B cell (primary cell): ENCODE measurements around the gene STUM.

Experiments used
- EZH2 ChIP-seq: IDR thresholded peaks from 2 replicates; pipeline ENCODE4 v1.6.1; 2012; ENCODE audit warnings: borderline replicate concordance, low read depth, mild to moderate bottlenecking, moderate library complexity, low read length; ENCODE audit not compliant: insufficient read depth, poor library complexity, severe bottlenecking
- TF ChIP-seq, protein P1 (sequence below): fragments of 200-600 bp; IDR thresholded peaks from one replicate; pipeline ENCODE4 v1.8.0; 2022; ENCODE audit warnings: antibody characterized with exemption, mild to moderate bottlenecking

DNA sequence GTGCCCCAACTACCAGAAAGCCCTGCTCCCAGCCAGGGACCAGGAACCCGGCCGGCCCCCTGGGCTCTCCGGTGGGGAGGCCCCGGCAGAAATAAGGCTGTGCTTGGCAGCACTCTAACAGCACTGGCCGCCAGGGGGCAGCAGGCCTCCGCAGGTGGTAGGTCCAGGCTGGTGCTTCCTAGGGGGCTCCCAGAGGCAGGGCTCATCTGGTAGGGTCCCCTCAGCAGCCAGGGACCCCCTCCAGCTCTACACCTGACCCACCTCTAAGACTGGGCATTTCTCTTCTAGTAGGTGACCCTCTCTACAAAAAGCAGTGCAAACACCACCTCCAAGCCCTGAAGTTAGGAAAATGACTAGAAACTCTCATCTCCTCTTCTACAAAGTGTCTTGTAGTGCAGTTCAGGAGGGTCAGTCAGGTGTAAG lies 85.6 kb downstream of the STUM start:
- TF ChIP-seq, protein P1, sequence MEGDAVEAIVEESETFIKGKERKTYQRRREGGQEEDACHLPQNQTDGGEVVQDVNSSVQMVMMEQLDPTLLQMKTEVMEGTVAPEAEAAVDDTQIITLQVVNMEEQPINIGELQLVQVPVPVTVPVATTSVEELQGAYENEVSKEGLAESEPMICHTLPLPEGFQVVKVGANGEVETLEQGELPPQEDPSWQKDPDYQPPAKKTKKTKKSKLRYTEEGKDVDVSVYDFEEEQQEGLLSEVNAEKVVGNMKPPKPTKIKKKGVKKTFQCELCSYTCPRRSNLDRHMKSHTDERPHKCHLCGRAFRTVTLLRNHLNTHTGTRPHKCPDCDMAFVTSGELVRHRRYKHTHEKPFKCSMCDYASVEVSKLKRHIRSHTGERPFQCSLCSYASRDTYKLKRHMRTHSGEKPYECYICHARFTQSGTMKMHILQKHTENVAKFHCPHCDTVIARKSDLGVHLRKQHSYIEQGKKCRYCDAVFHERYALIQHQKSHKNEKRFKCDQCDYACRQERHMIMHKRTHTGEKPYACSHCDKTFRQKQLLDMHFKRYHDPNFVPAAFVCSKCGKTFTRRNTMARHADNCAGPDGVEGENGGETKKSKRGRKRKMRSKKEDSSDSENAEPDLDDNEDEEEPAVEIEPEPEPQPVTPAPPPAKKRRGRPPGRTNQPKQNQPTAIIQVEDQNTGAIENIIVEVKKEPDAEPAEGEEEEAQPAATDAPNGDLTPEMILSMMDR = peak; percentile 98
- TF ChIP-seq EZH2 = no peak
